NCI-H1436 (cell line): ENCODE data around the gene NDUFC2.
A peak's percentile ranks its signal among the peaks of the same experiment; 100 is the strongest.
"Not testable (repeated sequence)": the region's sequence is repeated elsewhere in the genome, so short reads cannot be mapped to it uniquely, and the experiment has no call there.

Experiments
- DNase-seq: peaks from one replicate; lab custom pipeline; 2025; lab: John Stamatoyannopoulos, UW

The NDUFC2 gene

DNA sequence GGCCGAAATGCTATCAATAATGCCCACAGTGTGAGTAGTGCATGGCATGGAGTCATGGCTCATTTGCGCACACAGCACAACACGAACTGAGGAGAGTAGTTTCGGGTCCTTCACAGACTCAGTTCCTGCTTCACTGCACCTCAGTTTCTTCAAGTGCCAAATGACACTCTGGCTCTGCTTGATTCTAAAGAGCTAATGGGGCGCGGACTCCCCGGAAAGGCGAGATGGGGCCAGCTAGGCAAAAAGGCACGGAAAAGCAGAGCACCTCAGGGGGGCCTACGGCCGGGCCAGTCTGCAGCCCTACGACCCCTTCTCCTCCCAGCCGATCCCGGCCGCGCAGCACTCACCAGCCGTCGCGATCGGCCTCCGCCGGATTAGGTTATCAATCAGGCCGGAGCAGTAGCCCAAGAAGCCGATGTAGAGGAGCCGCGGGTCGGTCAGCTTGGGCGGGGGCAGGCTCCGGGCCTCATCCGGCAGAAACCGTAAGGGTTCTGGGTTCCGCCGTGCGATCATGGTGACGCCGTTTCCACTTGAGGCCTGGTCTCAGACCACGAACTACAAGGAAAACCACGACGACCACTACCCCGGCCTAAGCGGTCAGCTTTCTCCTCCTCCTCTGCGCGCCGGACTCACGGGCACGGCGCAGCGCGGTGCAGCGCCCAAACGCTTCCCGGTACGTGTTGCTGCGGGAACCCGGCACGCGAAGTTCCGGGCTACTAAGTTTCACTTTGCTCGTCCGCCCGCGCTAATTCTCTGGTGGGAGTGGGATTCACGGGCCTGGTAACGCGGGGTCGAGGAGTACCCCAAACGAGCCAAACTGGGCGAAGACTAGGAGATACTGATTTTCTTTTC lies at the start of gene NDUFC2:
TSS of gene NDUFC2 (minus strand) at position 631 of the 852 bp plus-strand sequence. CDS start at position 513, 118 bp downstream.
- DNase-seq: peak; percentile 54

DNA sequence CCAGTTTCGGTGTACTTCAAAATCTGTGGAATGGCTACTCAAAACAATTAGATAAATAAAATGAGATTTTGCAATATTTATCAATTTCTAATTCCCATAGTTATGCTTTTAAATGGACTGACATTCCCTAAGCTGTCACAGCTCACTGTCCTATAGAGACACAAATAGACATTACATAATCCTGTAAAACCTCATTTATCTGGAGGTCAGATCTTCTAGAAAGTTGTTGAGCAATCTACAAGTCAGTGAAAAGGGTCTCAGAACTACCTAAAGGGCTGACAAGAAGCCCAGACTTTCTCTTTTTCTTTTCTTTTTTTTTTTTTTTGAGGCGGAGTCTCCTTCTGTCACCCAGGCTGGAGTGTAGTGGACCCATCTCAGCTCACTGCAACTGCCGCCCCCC lies 47.7 kb upstream of the NDUFC2 start:
- no peak for DNase-seq

DNA sequence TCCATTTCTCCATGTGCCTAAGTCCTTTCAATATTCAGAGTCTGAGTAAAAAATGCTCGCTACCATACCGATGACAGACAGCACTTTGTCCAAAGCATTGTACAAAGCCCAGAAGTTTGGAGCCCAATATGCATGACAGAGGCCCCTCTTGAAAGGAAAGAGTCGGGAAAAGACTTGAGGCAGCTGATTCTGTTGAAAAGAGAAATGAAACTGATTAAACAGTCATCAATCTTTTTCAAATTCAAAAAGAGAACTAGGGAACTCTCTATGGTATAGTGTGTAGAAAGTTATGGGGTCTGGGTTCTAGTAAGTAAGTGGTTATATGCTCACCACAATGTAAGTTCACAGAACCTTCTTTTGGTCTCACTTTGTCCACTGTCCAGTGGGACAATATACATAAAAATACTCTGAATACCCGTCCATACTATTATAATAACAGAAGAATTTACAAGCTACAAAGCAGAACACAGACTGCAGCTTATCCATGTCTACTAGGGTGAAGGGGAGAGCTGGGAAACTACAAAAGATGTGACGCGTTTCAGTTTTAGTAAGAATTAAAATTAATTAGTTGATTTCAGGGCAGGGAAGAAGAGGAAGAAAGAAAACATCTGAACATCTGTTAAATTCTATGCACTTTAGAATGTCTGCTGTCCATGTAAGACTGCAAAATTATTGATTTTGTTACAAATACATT lies 33.1 kb upstream of the NDUFC2 start:
- DNase-seq: no peak

DNA sequence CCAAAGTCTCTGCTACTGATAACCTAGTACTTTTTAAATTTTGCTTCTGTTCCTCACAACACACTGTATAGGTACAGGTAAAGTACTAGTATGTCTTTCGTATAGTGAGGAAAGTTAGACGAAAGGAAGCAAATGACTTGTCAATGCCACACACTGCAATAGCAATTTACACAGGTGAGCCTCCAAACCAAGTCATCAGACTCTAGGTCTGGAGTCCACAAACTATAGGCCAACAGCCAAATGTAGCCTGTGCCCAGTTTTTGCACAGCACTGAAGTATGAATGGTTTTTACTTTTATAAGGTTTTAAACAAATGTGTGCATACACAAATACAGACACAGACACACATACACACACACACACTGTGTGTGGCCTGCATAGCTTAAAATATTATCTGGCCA lies 31.6 kb upstream of the NDUFC2 start:
- DNase-seq: no peak

DNA sequence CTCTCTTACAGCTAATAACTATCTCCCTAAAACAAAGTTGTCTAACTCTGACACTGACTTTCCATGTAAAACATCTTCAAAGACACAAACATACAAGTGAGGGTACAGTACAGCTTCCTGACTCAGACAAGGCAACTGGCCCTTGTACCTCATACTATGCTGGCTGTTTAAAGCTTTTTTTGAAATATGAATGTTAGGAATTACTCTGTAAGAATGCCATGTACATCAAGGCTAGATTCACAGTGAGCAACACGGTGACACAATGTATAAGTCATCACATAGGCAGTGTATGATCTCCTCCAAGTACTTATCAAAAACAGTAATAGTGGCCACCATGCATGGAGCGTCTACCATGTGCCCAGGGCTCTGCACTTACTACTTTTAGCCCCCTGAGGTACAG lies 31.2 kb upstream of the NDUFC2 start:
- no peak for DNase-seq

DNA sequence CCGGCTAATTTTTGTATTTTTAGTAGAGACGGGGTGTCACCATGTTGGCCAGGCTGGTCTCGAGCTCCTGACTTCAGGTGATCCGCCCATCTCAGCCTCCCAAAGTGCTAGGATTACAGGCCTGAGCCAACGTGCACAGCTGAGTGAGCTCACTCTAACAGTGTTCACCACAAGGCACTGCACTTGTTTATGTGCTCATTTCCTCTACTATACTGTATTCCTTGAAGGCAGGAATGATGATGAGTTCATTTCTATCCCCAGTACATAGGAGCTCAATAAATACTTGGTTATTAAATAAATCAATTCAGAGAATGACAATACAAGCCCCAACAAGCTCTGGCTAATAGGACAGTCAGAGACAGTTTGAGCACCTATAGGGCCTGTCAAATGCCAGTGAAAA lies 30.7 kb upstream of the NDUFC2 start:
- DNase-seq: no peak

DNA sequence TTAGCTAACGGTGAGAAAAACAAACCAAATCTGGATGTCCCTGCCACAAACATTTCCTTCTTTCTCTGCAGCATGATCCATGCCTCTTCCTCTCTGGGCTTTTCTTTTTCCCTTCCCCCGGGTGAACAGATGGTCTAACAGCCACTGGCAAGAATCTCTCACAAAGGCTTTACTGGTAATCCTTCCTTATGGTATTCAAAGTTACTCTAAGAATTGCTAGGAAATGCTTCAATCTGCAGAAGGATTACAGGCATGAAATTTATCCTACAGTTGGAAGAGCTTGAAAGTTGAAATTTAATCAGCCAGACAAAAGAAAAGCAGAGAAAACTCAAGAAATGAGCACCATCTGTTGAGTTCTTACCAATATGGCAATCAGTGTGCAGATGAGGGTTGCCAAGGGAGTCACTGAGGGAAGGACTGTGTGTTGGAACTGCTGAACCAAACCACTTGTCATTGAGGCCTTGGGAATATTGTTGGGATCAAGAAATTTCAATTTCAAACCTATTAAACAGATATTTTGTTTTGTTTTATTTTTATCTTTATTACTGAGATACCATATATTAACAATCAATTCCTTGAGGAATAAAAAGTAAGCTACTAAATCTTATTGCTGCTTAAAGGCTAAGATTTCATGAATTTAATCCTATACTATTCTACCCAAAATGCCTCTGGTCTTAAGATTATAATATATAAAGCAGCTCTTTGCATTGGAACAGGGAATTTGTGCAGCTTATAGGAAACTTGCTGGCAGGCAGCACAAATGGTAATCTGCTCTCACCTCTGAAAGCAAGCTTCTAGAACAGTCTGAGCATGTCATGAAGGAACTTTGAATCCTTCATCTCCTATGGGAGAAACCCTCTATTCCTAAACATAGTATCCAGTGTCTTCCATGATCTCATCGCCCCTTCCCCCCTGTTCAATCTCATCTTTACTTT lies 29.7 kb upstream of the NDUFC2 start:
- no peak for DNase-seq

DNA sequence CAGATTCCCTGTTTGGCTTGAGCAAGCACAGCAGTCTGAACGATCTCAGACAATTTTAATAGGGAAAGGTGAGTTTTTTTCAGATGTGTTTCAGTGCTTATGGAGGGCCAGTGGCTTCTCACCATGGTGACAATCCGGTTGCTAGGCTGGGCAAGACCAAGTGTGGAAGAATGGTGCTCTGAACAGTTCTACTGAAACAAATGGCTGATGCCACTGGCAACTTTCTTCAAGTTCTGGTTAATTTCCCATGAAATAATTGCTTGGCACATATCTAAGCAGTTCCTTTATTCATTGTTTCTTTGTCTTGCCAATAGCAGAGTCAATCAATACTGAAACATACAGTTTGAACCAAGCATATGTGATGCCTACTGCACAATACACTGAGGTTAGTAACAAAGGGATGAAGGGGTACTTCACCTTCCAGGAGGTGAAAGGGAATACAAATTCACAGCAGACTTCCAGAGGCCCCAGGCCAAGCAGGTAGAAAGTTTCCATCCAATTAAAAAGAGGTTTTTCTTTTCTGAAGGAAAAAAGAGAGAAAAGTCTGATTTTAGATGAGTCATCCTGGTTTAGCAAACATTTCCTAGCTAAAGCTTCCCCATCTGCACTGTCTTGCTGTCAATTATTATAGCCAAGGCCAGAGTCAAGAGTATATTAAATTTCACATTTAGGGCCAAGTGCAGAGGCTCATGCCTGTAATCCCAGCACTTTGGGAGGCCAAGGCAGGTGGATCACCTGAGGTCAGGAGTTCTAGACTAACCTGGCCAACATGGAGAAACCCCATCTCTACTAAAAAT lies 21.2 kb upstream of the NDUFC2 start:
- DNase-seq: no peak

DNA sequence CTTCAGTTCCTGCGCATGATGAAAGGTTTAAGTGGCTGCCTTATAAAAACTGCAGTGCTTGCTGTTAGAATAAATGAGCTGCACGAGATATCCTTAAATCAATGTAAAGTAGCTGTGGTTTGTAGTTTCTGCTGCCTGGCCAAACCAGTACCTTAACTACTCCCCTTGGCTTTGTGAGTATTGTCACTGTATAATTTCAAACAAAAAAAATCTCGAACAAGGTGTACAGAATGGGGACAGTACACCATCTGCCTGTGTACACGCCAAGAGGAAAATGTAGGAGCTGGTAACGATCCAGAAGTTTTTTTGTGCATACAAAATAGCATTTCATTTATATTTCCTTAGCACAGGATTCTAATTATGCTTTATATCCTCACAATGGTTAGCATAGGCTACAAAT lies 20.6 kb upstream of the NDUFC2 start:
- DNase-seq: no peak

DNA sequence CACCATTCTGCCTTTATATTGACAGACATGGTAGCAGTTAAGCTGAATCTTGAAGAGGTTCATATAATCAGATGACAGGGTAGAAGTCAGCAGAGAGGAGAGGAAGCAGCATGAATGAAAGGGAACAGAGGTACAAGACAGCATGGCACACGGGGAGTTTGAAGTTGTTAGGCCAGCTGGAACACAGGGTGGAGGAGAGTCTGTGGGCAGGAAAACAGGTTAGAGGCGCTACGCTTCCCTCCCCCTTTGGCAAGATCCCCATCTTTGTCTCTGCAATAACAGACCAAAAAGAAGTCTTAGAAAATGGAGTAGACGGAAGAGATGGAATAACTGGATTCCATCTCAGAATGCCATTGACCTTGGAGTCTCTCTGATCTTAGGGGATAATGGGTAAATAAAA lies 20.0 kb upstream of the NDUFC2 start:
- no peak for DNase-seq

DNA sequence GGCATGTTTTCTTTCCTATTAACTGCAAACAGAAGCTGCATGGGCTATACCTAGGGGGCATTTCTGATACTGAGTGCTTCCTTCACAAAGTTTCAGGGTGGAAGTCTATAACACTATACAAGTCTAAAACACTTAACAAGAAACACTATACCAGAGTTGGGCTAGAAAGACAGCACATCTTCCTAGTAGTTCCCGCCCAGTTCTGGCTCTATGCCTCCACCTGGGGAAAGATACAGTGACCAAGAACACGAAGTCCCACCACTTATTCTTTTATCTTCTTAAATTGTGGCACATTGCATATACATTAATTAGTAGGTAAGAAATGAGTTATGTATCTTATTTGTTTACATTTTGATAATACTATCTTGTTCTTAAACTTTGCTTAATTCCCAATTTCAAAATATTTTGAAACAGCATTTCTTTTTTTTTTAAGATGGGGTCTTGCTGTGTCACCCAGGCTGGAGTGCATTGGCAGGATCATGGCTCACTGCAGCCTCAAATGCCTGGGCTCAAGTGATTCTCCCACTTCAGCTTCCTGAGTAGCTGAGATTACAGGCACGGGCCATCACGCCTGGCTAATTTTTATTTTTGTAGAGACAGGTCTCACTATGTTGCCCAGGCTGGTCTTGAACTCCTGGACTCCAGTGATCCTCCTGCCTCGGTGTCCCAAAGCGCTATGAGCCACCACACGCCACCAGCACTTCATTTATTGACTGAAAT lies 18.2 kb upstream of the NDUFC2 start:
- no peak for DNase-seq

DNA sequence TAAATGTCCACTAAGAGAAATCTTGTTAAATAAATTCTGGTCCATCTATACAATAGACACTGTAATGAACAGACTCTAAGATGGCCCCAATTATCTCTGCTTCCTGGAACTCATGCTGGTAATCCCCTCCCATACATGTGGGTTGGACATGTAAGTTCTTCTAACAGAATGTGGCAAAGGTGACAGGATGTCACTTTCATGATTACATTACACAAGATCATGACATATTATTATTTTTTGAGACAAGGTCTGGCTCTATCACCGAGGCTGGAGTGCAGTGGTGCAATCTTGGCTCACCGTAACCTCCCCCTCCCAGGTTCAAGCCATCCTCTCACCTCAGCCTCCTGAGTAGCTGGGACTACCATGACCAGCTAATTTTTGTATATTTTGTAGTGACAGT lies 14.6 kb upstream of the NDUFC2 start:
- no peak for DNase-seq

DNA sequence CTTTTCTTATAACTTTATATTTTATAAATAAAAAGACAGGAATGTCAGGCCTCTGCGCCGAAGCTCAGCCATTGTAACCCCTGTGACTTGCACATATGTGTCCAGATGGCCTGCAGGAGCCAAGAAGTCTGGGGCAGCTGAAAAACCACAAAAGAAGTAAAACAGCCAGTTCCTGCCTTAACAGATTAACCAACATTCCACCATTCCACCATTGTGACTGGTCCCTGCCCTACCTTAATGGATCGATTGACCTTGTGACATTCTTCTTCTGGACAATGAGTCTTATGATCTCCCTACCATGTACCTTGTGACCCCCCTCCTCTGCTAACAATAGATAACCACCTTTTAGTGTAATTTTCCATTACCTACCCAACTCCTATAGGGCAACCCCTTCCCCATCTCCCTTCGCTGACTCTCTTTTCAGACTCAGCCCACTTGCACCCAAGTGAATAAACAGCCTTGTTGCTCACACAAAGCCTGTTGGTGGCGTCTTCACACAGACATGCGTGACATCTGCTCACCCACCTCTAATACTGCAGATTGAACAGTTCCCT lies 6.9 kb upstream of the NDUFC2 start:
- not testable (repeated sequence) for DNase-seq

DNA sequence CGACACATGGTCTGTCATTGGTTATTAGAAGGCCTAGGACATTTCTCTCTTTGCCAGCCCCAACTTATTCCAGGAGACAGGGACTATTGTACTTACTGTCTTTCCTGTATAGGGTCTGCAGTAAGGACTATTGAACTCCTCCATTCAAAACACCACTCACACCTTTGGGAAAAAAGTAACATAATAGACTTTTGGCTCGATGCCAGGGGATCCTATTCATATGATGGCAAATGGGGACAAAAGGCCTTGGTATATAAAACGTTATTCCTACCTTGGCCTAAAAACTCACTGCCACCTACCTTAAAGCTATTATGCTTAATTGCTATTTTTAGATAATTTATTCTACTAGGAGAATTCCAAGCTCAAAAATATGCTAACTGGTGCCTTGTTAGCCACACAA lies 6.3 kb upstream of the NDUFC2 start:
- DNase-seq: no peak

DNA sequence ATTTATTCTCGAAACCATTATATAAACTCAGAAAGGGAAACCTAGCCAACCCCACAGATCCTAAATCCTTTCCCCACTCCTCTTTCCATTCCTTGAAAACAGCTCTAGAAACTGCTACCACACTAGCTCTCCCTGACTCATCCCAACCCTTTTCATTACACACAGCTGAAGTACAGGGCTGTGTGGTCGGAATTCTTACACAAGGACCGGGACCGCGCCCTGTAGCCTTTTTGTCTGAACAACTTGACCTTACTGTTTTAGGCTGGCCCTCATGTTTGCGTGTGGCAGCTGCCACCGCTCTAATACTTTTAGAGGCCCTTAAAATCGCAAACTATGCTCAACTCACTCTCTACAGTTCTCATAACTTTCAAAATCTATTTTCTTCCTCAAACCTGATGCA lies 4.8 kb upstream of the NDUFC2 start:
- DNase-seq: not testable (repeated sequence)

DNA sequence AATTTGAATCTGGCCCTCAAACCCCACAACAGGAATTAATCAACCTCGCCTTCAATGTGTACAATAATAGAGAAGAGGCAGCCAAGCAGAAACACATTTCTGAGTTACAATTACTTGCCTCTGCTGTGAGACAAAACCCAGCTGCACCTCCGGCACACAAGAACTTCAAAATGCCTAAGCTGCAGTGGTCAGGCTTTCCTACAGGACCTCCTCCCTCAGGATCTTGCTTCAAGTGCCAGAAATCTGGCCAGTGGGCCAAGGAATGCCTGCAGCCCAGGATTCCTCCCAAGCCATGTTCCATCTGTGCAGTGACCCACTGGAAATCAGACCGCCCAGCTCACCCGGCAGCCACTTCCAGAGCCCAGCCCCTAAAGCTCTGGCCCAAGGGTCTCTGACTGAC lies 3.4 kb upstream of the NDUFC2 start:
- no peak for DNase-seq

DNA sequence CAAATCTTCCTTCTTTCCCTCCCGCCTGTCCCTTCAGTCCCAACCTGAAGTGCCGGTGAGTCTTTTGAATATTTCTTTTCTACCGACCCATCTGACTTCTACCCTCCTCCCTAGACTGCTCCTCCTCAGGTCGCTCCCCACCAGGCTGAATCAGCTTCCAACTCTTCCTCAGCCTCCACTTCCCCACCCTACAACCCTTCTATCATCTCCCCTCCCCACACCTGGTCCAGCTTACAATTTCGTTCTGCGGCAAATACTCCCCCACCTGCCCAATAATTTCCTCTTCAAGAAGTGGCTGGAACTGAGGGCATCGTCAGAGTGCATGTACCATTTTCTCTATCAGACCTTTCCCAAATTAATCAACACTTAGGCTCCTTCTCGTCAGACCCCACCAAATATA lies 2.5 kb upstream of the NDUFC2 start:
- no peak for DNase-seq

DNA sequence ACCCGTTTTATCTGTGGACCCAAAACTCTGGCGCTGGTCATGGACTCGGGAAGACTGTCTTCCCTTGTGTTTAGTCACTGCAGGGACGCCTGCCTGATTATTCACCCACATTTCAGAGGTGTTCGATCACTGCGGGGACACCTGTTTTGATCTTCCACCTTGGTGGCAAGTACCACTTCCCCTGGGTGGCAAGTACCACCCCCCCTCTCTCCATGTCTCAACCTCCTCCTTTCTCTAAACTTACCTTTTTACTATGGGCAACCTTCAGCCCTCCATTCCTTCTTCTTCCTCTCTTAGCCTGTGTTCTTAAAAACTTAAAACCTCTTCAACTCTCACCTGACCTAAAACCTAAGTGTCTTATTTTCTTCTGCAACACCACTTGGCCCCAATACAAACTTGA lies 1.9 kb upstream of the NDUFC2 start:
- no peak for DNase-seq

DNA sequence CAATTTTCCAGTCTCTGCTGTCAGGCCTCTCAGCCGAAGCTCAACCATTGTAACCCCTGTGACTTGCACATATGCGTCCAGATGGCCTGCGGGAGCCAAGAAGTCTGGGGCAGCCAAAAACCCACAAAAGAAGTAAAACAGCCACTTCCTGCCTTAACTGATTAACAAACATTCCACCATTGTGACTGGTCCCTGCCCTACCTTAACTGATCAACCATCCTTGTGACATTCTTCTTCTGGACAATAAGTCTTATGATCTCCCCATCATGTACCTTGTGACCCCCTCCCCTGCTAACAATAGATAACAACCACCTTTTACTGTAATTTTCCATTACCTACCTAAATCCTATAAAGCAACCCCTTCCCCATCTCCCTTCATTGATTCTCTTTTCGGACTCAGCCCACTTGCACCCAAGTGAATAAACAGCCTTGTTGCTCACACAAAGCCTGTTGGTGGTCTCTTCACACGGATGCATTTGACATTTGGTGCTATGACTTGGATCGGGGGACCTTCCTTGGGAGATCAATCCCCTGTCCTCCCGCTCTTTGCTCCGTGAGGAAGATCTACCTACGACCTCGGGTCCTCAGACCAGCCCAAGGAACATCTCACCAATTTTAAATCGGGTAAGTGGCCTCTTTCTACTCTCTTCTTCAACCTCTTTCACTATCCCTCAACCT lies 1.3 kb upstream of the NDUFC2 start:
- DNase-seq: no peak
